HepG2 (cell line): ENCODE measurements around the gene PPP6R2. TPM values are rescaled to one million over a fixed set of nuclear protein-coding genes. Genes with fewer than 3 reads are reported as not detected.
A peak's percentile ranks its signal among the peaks of the same experiment; 100 is the strongest.

Experiments
- AHR ChIP-seq: IDR thresholded peaks from 2 replicates; pipeline ENCODE4 v1.6.1; 2018; ENCODE audit warnings: missing genetic modification reagents, missing compliant biosample characterization
- BORCS8-MEF2B ChIP-seq: sonication (generic); formaldehyde crosslinking; IDR thresholded peaks from 2 replicates; pipeline ENCODE4 v1.8.0; 2022; ENCODE audit warnings: mild to moderate bottlenecking, missing genetic modification reagents
- FOXC1 ChIP-seq: sonication (generic); formaldehyde crosslinking; IDR thresholded peaks from 2 replicates; pipeline ENCODE4 v1.8.0; 2022; ENCODE audit warnings: mild to moderate bottlenecking, missing genetic modification reagents, borderline replicate concordance
- GABPB1 ChIP-seq: IDR thresholded peaks from 2 replicates; pipeline ENCODE4 v1.6.1; 2016; ENCODE audit warnings: mild to moderate bottlenecking, missing genetic modification reagents, moderate library complexity, missing compliant biosample characterization
- KIAA2018 ChIP-seq: sonication (generic); formaldehyde crosslinking; IDR thresholded peaks from 2 replicates; pipeline ENCODE4 v1.5.0; 2020; ENCODE audit warnings: mild to moderate bottlenecking, missing genetic modification reagents, borderline replicate concordance
- NR2F6 ChIP-seq, 2 experiments: IDR thresholded peaks; 2 replicates each; pipeline ENCODE4 v1.6.1; 2016; ENCODE audit warnings: antibody characterized with exemption in 1 of 2, mild to moderate bottlenecking in 1 of 2
- RBFOX2 ChIP-seq: fragments of 200-400 bp; formaldehyde crosslinking; IDR thresholded peaks from 2 replicates; pipeline ENCODE4 v1.6.1; 2017; ENCODE audit warnings: low read depth, mild to moderate bottlenecking, low read length
- REXO4 ChIP-seq: sonication (generic); formaldehyde crosslinking; IDR thresholded peaks from 2 replicates; pipeline ENCODE4 v1.8.0; 2022; ENCODE audit warnings: missing genetic modification reagents, mild to moderate bottlenecking, borderline replicate concordance
- TBX3 ChIP-seq: fragments of 450-650 bp; IDR thresholded peaks from 2 replicates; pipeline ENCODE4 v1.6.1; 2017; ENCODE audit warnings: antibody characterized with exemption, mild to moderate bottlenecking, inconsistent platforms, borderline replicate concordance
- polyA plus RNA-seq, 8 experiments: library from polyadenylated mRNA; depleted of rRNA in 3 of 8; stranded (reverse) in 7 of 8; unstranded in 1 of 8; fragments of >200 nt; fragmentation: Illumina TruSeq in 4 of 8; extraction: Trizol in 4 of 8; gene quantifications; 2 replicates each; pipeline versions ENCODE4 v1.2.1 to v1.2.3, GENCODE V29; 2011 to 2016; ENCODE audit warnings: low read depth in 4 of 8, missing spikeins in 1 of 8, mixed read lengths in 1 of 8; ENCODE audit not compliant: insufficient read depth in 1 of 8
- total RNA-seq, 5 experiments: library from RNA; depleted of rRNA; stranded (reverse); fragments of >200 nt; fragmentation: Illumina TruSeq; extraction: Trizol; gene quantifications; 2 replicates each; pipeline ENCODE4 v1.2.3, GENCODE V29; 2016; ENCODE audit warnings: low read depth in 1 of 5
- TF ChIP-seq, protein P1 (sequence below): sonication (generic); formaldehyde crosslinking; IDR thresholded peaks from 2 replicates; pipeline ENCODE4 v1.5.0; 2020; ENCODE audit warnings: mild to moderate bottlenecking, missing genetic modification reagents, borderline replicate concordance
- TF ChIP-seq, protein P2 (sequence below), 2 experiments: sonication (generic) in 1 of 2; formaldehyde crosslinking in 1 of 2; IDR thresholded peaks; 2 replicates each; pipeline versions ENCODE4 v1.5.1 to v1.6.1; 2011 to 2020; ENCODE audit warnings: borderline replicate concordance in 1 of 2, low read depth in 1 of 2, low read length in 1 of 2, mild to moderate bottlenecking in 1 of 2, missing genetic modification reagents in 1 of 2, moderate library complexity in 1 of 2

Gene PPP6R2
- total and polyA plus RNA-seq, 2 of the 13 experiments (the other 11 are each of a cell fraction or from before 2014, with no cell fraction given) = 55.0 to 102 TPM

GRCh38 chr22:50482107-50483074, 139.3 kb downstream of the PPP6R2 start (continued):
- TF ChIP-seq, protein P1, sequence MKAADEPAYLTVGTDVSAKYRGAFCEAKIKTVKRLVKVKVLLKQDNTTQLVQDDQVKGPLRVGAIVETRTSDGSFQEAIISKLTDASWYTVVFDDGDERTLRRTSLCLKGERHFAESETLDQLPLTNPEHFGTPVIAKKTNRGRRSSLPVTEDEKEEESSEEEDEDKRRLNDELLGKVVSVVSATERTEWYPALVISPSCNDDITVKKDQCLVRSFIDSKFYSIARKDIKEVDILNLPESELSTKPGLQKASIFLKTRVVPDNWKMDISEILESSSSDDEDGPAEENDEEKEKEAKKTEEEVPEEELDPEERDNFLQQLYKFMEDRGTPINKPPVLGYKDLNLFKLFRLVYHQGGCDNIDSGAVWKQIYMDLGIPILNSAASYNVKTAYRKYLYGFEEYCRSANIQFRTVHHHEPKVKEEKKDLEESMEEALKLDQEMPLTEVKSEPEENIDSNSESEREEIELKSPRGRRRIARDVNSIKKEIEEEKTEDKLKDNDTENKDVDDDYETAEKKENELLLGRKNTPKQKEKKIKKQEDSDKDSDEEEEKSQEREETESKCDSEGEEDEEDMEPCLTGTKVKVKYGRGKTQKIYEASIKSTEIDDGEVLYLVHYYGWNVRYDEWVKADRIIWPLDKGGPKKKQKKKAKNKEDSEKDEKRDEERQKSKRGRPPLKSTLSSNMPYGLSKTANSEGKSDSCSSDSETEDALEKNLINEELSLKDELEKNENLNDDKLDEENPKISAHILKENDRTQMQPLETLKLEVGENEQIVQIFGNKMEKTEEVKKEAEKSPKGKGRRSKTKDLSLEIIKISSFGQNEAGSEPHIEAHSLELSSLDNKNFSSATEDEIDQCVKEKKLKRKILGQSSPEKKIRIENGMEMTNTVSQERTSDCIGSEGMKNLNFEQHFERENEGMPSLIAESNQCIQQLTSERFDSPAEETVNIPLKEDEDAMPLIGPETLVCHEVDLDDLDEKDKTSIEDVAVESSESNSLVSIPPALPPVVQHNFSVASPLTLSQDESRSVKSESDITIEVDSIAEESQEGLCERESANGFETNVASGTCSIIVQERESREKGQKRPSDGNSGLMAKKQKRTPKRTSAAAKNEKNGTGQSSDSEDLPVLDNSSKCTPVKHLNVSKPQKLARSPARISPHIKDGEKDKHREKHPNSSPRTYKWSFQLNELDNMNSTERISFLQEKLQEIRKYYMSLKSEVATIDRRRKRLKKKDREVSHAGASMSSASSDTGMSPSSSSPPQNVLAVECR (CRISPR knock-in tag) = peak; percentile 54; the same call in 1 of the 2 replicates
- TF ChIP-seq, protein P2, sequence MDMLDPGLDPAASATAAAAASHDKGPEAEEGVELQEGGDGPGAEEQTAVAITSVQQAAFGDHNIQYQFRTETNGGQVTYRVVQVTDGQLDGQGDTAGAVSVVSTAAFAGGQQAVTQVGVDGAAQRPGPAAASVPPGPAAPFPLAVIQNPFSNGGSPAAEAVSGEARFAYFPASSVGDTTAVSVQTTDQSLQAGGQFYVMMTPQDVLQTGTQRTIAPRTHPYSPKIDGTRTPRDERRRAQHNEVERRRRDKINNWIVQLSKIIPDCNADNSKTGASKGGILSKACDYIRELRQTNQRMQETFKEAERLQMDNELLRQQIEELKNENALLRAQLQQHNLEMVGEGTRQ (IDR thresholded peaks at IDR 0.05; ENCODE audit: low read depth, low read length) = peak; percentile 63; the same call in 1 of the 2 replicates
- TF ChIP-seq, protein P2 (CRISPR knock-in tag; IDR thresholded peaks at IDR 0.05; ENCODE audit: borderline replicate concordance) = peak; percentile 87; the same call in 1 of the 2 replicates
- no peak for TF ChIP-seq NR2F6 (IDR thresholded peaks at IDR 0.05)
- TF ChIP-seq NR2F6 (CRISPR knock-in tag; IDR thresholded peaks at IDR 0.05) = no peak
- TF ChIP-seq KIAA2018 (CRISPR knock-in tag) = no peak
- TF ChIP-seq AHR (CRISPR knock-in tag) = no peak
- TF ChIP-seq TBX3 = no peak
- no peak for TF ChIP-seq REXO4 (CRISPR knock-in tag)
- no peak for TF ChIP-seq BORCS8-MEF2B (CRISPR knock-in tag)
- TF ChIP-seq FOXC1 (CRISPR knock-in tag) = peak; percentile 69; the same call in 1 of the 2 replicates
- TF ChIP-seq GABPB1 (CRISPR knock-in tag) = peak; percentile 40; the same call in 1 of the 2 replicates
- TF ChIP-seq RBFOX2 = peak; percentile 67
